ENCODE data around the gene ARAF. TPM values are rescaled to one million over a fixed set of nuclear protein-coding genes. Genes with fewer than 3 reads are reported as not detected.

ARAF gene
- total RNA-seq, 1 experiment from 2014 or later: 16.5 TPM

- peak overlapping the region; percentile 86 for H3K4me3 ChIP-seq (ENCODE audit: low read length)
- H3K4me1 ChIP-seq (ENCODE audit: low read length): peaks cover 7% of the 10 kb centered on the region; the same call in 1 of the 2 replicates
- no peak for DNase-seq
- H3K27ac ChIP-seq (ENCODE audit: low read length): no peak overlapping the region
- peak overlapping the region; percentile 84 for H3K9ac ChIP-seq (ENCODE audit: low read length)
- H4K20me1 ChIP-seq (ENCODE audit: insufficient read depth, low read depth, low read length): no peaks in the 10 kb centered on the region
- H3K4me2 ChIP-seq (ENCODE audit: low read depth, low read length, poor library complexity, severe bottlenecking): peak overlapping the region; percentile 76
- peak overlapping the region; percentile 48; the same call in 1 of the 2 replicates for H2AFZ ChIP-seq (ENCODE audit: low read length)
- H3K79me2 ChIP-seq (ENCODE audit: low read length): peaks cover 22% of the 10 kb centered on the region
- no peaks in the 10 kb centered on the region for H3K9me3 ChIP-seq (ENCODE audit: low read length)
- no peaks in the 10 kb centered on the region for H3K9me2 ChIP-seq (replicated peaks; ENCODE audit: insufficient read depth, low read length)
- H3K27me3 ChIP-seq (ENCODE audit: low read length): no peaks in the 10 kb centered on the region
- H3K36me3 ChIP-seq (ENCODE audit: insufficient read depth, low read length): peaks cover 5% of the 10 kb centered on the region; the same call in 1 of the 2 replicates
Observed at GRCh38 chrX:47560179-47560933, 649 bp upstream of the ARAF start.

- no peaks in the 10 kb centered on the region for H3K9me2 ChIP-seq (replicated peaks; ENCODE audit: insufficient read depth, low read length)
- peak overlapping the region; percentile 76 for H3K4me2 ChIP-seq (ENCODE audit: low read depth, low read length, poor library complexity, severe bottlenecking)
- H3K27ac ChIP-seq (ENCODE audit: low read length): peak overlapping the region; percentile 69; the same call in 1 of the 2 replicates
- peak overlapping the region; percentile 86 for H3K4me3 ChIP-seq (ENCODE audit: low read length)
- H3K79me2 ChIP-seq (ENCODE audit: low read length): peaks cover 22% of the 10 kb centered on the region
- no peak for DNase-seq
- H2AFZ ChIP-seq (ENCODE audit: low read length): no peak overlapping the region; the same call in 1 of the 2 replicates
- no peaks in the 10 kb centered on the region for H3K27me3 ChIP-seq (ENCODE audit: low read length)
- H3K9me3 ChIP-seq (ENCODE audit: low read length): no peaks in the 10 kb centered on the region
- peak overlapping the region; percentile 84 for H3K9ac ChIP-seq (ENCODE audit: low read length)
- peaks cover 7% of the 10 kb centered on the region; the same call in 1 of the 2 replicates for H3K4me1 ChIP-seq (ENCODE audit: low read length)
- H4K20me1 ChIP-seq (ENCODE audit: insufficient read depth, low read depth, low read length): no peaks in the 10 kb centered on the region
- H3K36me3 ChIP-seq (ENCODE audit: insufficient read depth, low read length): peaks cover 5% of the 10 kb centered on the region; the same call in 1 of the 2 replicates
Observed at GRCh38 chrX:47561659-47562151, 700 bp downstream of the ARAF start.

GRCh38 chrX:47562615-47563243, 1.7 kb downstream of the ARAF start:
- H4K20me1 ChIP-seq (ENCODE audit: insufficient read depth, low read depth, low read length): no peaks in the 10 kb centered on the region
- H3K36me3 ChIP-seq (ENCODE audit: insufficient read depth, low read length): peaks cover 5% of the 10 kb centered on the region; the same call in 1 of the 2 replicates
- no peaks in the 10 kb centered on the region for H3K9me3 ChIP-seq (ENCODE audit: low read length)
- peak; percentile 83 for DNase-seq
- no peaks in the 10 kb centered on the region for H3K27me3 ChIP-seq (ENCODE audit: low read length)
- H3K4me3 ChIP-seq (ENCODE audit: low read length): no peak overlapping the region; the same call in 1 of the 2 replicates
- peak overlapping the region; percentile 84; the same call in 1 of the 2 replicates for H3K9ac ChIP-seq (ENCODE audit: low read length)
- H3K79me2 ChIP-seq (ENCODE audit: low read length): peaks cover 22% of the 10 kb centered on the region
- peaks cover 7% of the 10 kb centered on the region; the same call in 1 of the 2 replicates for H3K4me1 ChIP-seq (ENCODE audit: low read length)
- no peak overlapping the region for H3K27ac ChIP-seq (ENCODE audit: low read length)
- no peaks in the 10 kb centered on the region for H3K9me2 ChIP-seq (replicated peaks; ENCODE audit: insufficient read depth, low read length)
- no peak overlapping the region for H2AFZ ChIP-seq (ENCODE audit: low read length)
- peak overlapping the region; percentile 76 for H3K4me2 ChIP-seq (ENCODE audit: low read depth, low read length, poor library complexity, severe bottlenecking)

GRCh38 chrX:47563801-47564315, 2.9 kb downstream of the ARAF start:
- H2AFZ ChIP-seq (ENCODE audit: low read length): no peak overlapping the region
- H3K4me2 ChIP-seq (ENCODE audit: low read depth, low read length, poor library complexity, severe bottlenecking): no peak overlapping the region
- H3K36me3 ChIP-seq (ENCODE audit: insufficient read depth, low read length): peaks cover 5% of the 10 kb centered on the region; the same call in 1 of the 2 replicates
- H3K4me3 ChIP-seq (ENCODE audit: low read length): no peak overlapping the region
- DNase-seq: peak; percentile 32
- no peaks in the 10 kb centered on the region for H3K9me3 ChIP-seq (ENCODE audit: low read length)
- no peaks in the 10 kb centered on the region for H4K20me1 ChIP-seq (ENCODE audit: insufficient read depth, low read depth, low read length)
- no peak overlapping the region for H3K9ac ChIP-seq (ENCODE audit: low read length)
- no peaks in the 10 kb centered on the region for H3K27me3 ChIP-seq (ENCODE audit: low read length)
- H3K79me2 ChIP-seq (ENCODE audit: low read length): peaks cover 22% of the 10 kb centered on the region
- H3K4me1 ChIP-seq (ENCODE audit: low read length): peaks cover 7% of the 10 kb centered on the region; the same call in 1 of the 2 replicates
- H3K9me2 ChIP-seq (replicated peaks; ENCODE audit: insufficient read depth, low read length): no peaks in the 10 kb centered on the region
- no peak overlapping the region for H3K27ac ChIP-seq (ENCODE audit: low read length)

- Histone ChIP-seq H3K27ac (ENCODE audit: low read length) (no peak overlapping the region), H3K9me2 (replicated peaks; ENCODE audit: insufficient read depth, low read length) (no peaks in the 10 kb centered on the region), H3K4me2 (ENCODE audit: low read depth, low read length, poor library complexity, severe bottlenecking) (no peak overlapping the region), H3K9me3 (ENCODE audit: low read length) (no peaks in the 10 kb centered on the region), H3K36me3 (ENCODE audit: insufficient read depth, low read length) (peaks cover 5% of the 10 kb centered on the region; the same call in 1 of the 2 replicates), H3K4me1 (ENCODE audit: low read length) (peaks cover 7% of the 10 kb centered on the region; the same call in 1 of the 2 replicates), H2AFZ (ENCODE audit: low read length) (no peak overlapping the region), H3K79me2 (ENCODE audit: low read length) (peaks cover 22% of the 10 kb centered on the region), H3K9ac (ENCODE audit: low read length) (no peak overlapping the region), H3K27me3 (ENCODE audit: low read length) (no peaks in the 10 kb centered on the region), H4K20me1 (ENCODE audit: insufficient read depth, low read depth, low read length) (no peaks in the 10 kb centered on the region), H3K4me3 (ENCODE audit: low read length) (no peak overlapping the region)
- DNase-seq: peak; percentile 30
Observed at GRCh38 chrX:47564438-47565085, 3.6 kb downstream of the ARAF start.

GRCh38 chrX:47566841-47567240, 5.8 kb downstream of the ARAF start:
- DNase-seq: no peak
- Histone ChIP-seq H3K4me2 (ENCODE audit: low read depth, low read length, poor library complexity, severe bottlenecking) (no peak overlapping the region), H2AFZ (ENCODE audit: low read length) (no peak overlapping the region), H3K79me2 (ENCODE audit: low read length) (peaks cover 14% of the 10 kb centered on the region), H3K9me3 (ENCODE audit: low read length) (no peaks in the 10 kb centered on the region), H3K9me2 (replicated peaks; ENCODE audit: insufficient read depth, low read length) (no peaks in the 10 kb centered on the region), H3K4me3 (ENCODE audit: low read length) (no peak overlapping the region), H3K9ac (ENCODE audit: low read length) (no peak overlapping the region), H3K36me3 (ENCODE audit: insufficient read depth, low read length) (peaks cover 5% of the 10 kb centered on the region; the same call in 1 of the 2 replicates), H3K27ac (ENCODE audit: low read length) (no peak overlapping the region), H4K20me1 (ENCODE audit: insufficient read depth, low read depth, low read length) (no peaks in the 10 kb centered on the region), H3K4me1 (ENCODE audit: low read length) (no peaks in the 10 kb centered on the region), H3K27me3 (ENCODE audit: low read length) (no peaks in the 10 kb centered on the region)

GRCh38 chrX:47568656-47569295, 7.8 kb downstream of the ARAF start:
- Histone ChIP-seq H2AFZ (ENCODE audit: low read length) (no peak overlapping the region), H3K9me2 (replicated peaks; ENCODE audit: insufficient read depth, low read length) (no peaks in the 10 kb centered on the region), H3K36me3 (ENCODE audit: insufficient read depth, low read length) (no peaks in the 10 kb centered on the region; the same call in 1 of the 2 replicates), H3K9ac (ENCODE audit: low read length) (no peak overlapping the region), H3K27ac (ENCODE audit: low read length) (no peak overlapping the region), H3K4me1 (ENCODE audit: low read length) (no peaks in the 10 kb centered on the region), H3K9me3 (ENCODE audit: low read length) (no peaks in the 10 kb centered on the region), H3K27me3 (ENCODE audit: low read length) (no peaks in the 10 kb centered on the region), H3K79me2 (ENCODE audit: low read length) (no peaks in the 10 kb centered on the region), H3K4me2 (ENCODE audit: low read depth, low read length, poor library complexity, severe bottlenecking) (no peak overlapping the region), H3K4me3 (ENCODE audit: low read length) (no peak overlapping the region), H4K20me1 (ENCODE audit: insufficient read depth, low read depth, low read length) (no peaks in the 10 kb centered on the region)
- peak; percentile 75 for DNase-seq
